IMR-90 (cell line): ENCODE data around the gene ATP12A. TPM values are rescaled to one million over a fixed set of nuclear protein-coding genes. Genes with fewer than 3 reads are reported as not detected.

Experiments used
- ATAC-seq: fragments of 200-7000 bp; cut with Tn5 transposase; 2 replicates; pipeline ENCODE4 v1.9.1; 2020; ENCODE audit warnings: low read depth, mild to moderate bottlenecking, moderate library complexity
- BruUV-seq: library from RNA; stranded (reverse); fragments of 400-500 nt; replicated peaks from 2 replicates; lab custom pipeline; 2021; lab: Mats Ljungman, UMichigan
- CTCF ChIA-PET: fragments of 300-600 bp; formaldehyde crosslinking; extraction: SDS; loops from one replicate; lab custom pipeline; 2021; ENCODE audit warnings: antibody characterized with exemption; lab: Yijun Ruan, JAX
- POLR2A ChIA-PET: fragments of 300-600 bp; sonication (Branson Sonifier 250); formaldehyde crosslinking; loops from one replicate; lab custom pipeline; 2022; ENCODE audit warnings: antibody characterized with exemption; ENCODE audit not compliant: unreplicated experiment; lab: Charles Lee
- DNase-seq: peaks from one replicate; pipeline ENCODE4 v3.0.0; 2013
- H2AFZ ChIP-seq: replicated peaks from 2 replicates; pipeline ENCODE3; 2013; ENCODE audit warnings: low read length, mild to moderate bottlenecking; ENCODE audit not compliant: poor library complexity
- H2AK5ac ChIP-seq: 2 replicates; pipeline ENCODE4 v1.6.1; 2013; ENCODE audit warnings: low read depth, low read length, inconsistent platforms
- H2AK9ac ChIP-seq: replicated peaks from 2 replicates; pipeline ENCODE3; 2013; ENCODE audit warnings: mild to moderate bottlenecking, low read depth, low read length, moderate library complexity; ENCODE audit not compliant: poor library complexity
- H2BK120ac ChIP-seq: 2 replicates; pipeline ENCODE4 v1.6.1; 2013; ENCODE audit warnings: low read depth, low read length, inconsistent platforms
- H2BK15ac ChIP-seq: 3 replicates; pipeline ENCODE4 v1.6.1; 2013; ENCODE audit warnings: low read depth, low read length, inconsistent platforms
- H2BK20ac ChIP-seq: 2 replicates; pipeline ENCODE4 v1.6.1; 2013; ENCODE audit warnings: low read depth, mild to moderate bottlenecking, inconsistent platforms, low read length, moderate library complexity
- H2BK5ac ChIP-seq: 2 replicates; pipeline ENCODE4 v1.6.1; 2013; ENCODE audit warnings: mild to moderate bottlenecking, low read depth, low read length, inconsistent platforms; ENCODE audit not compliant: poor library complexity, severe bottlenecking
- H3K14ac ChIP-seq: replicated peaks from 2 replicates; pipeline ENCODE4 v1.6.1; 2013; ENCODE audit warnings: low read depth, low read length, inconsistent platforms
- H3K18ac ChIP-seq: 2 replicates; pipeline ENCODE4 v1.6.1; 2013; ENCODE audit warnings: low read depth, low read length, control low read depth
- H3K23ac ChIP-seq: 2 replicates; pipeline ENCODE4 v1.6.1; 2013; ENCODE audit warnings: low read depth, low read length, inconsistent platforms
- H3K27ac ChIP-seq: 2 replicates; pipeline ENCODE4 v1.5.1; 2013; ENCODE audit warnings: mild to moderate bottlenecking, control low read depth, low read length; ENCODE audit not compliant: insufficient read depth
- H3K27me3 ChIP-seq: 2 replicates; pipeline ENCODE4 v1.6.1; 2013; ENCODE audit warnings: low read length; ENCODE audit not compliant: control insufficient read depth, insufficient read depth
- H3K36me3 ChIP-seq: 2 replicates; pipeline ENCODE4 v1.6.1; 2013; ENCODE audit warnings: low read length, mixed read lengths; ENCODE audit not compliant: control insufficient read depth, insufficient read depth
- H3K4ac ChIP-seq: 2 replicates; pipeline ENCODE4 v1.6.1; 2013; ENCODE audit warnings: low read depth, low read length, inconsistent platforms
- H3K4me1 ChIP-seq: 2 replicates; pipeline ENCODE4 v1.6.1; 2013; ENCODE audit warnings: low read length, mixed read lengths; ENCODE audit not compliant: control insufficient read depth, insufficient read depth
- H3K4me2 ChIP-seq: 2 replicates; pipeline ENCODE4 v1.6.1; 2013; ENCODE audit warnings: low read depth, mild to moderate bottlenecking, control low read depth, low read length, moderate library complexity
- H3K4me3 ChIP-seq: 2 replicates; pipeline ENCODE4 v1.5.1; 2013; ENCODE audit warnings: low read depth, mild to moderate bottlenecking, control low read depth, low read length, moderate library complexity; ENCODE audit not compliant: insufficient read depth
- H3K56ac ChIP-seq: 2 replicates; pipeline ENCODE4 v1.6.1; 2013; ENCODE audit warnings: low read length, inconsistent platforms; ENCODE audit not compliant: insufficient read depth; ENCODE audit errors: extremely low read depth
- H3K79me1 ChIP-seq, 2 experiments: 2 replicates each; pipeline ENCODE4 v1.6.1; 2013; ENCODE audit warnings: low read length in 2 of 2, inconsistent platforms in 1 of 2, low read depth in 1 of 2
- H3K9ac ChIP-seq: 2 replicates; pipeline ENCODE4 v1.6.1; 2013; ENCODE audit warnings: low read depth, low read length, control low read depth
- H3K9me1 ChIP-seq: 2 replicates; pipeline ENCODE4 v1.6.1; 2013; ENCODE audit warnings: low read length, inconsistent platforms; ENCODE audit not compliant: insufficient read depth
- H3K9me3 ChIP-seq: 2 replicates; pipeline ENCODE4 v1.6.1; 2013; ENCODE audit warnings: low read length; ENCODE audit not compliant: control insufficient read depth, insufficient read depth
- H4K20me1 ChIP-seq: 2 replicates; pipeline ENCODE4 v1.6.1; 2013; ENCODE audit warnings: low read length, inconsistent platforms; ENCODE audit not compliant: insufficient read depth
- H4K5ac ChIP-seq: 2 replicates; pipeline ENCODE4 v1.6.1; 2013; ENCODE audit warnings: mild to moderate bottlenecking, low read depth, low read length, control low read depth
- H4K8ac ChIP-seq, 2 experiments: 2 replicates each; pipeline ENCODE4 v1.6.1; 2013; ENCODE audit warnings: low read depth in 2 of 2, low read length in 2 of 2, control low read depth in 1 of 2, inconsistent platforms in 1 of 2
- H4K91ac ChIP-seq: 2 replicates; pipeline ENCODE4 v1.6.1; 2013; ENCODE audit warnings: low read depth, low read length, inconsistent platforms; ENCODE audit not compliant: insufficient read depth
- BHLHE40 ChIP-seq: fragments of 150-350 bp; IDR thresholded peaks from 2 replicates; pipeline ENCODE4 v1.6.1; 2016; ENCODE audit warnings: mild to moderate bottlenecking, low read depth, low read length
- CEBPB ChIP-seq: IDR thresholded peaks from 2 replicates; pipeline ENCODE4 v1.6.1; 2012; ENCODE audit warnings: low read depth, low read length, improper control_type of control experiment
- CHD1 ChIP-seq: IDR thresholded peaks from 2 replicates; pipeline ENCODE4 v1.6.1; 2012; ENCODE audit warnings: low read depth, low read length, improper control_type of control experiment
- MAFK ChIP-seq: IDR thresholded peaks from 2 replicates; pipeline ENCODE4 v1.6.1; 2012; ENCODE audit warnings: low read depth, low read length, improper control_type of control experiment
- MXI1 ChIP-seq: IDR thresholded peaks from 2 replicates; pipeline ENCODE4 v1.6.1; 2012; ENCODE audit warnings: low read depth, mild to moderate bottlenecking, low read length, moderate library complexity, borderline replicate concordance
- NFE2L2 ChIP-seq: fragments of 150-350 bp; IDR thresholded peaks from 2 replicates; pipeline ENCODE4 v1.6.1; 2016; ENCODE audit warnings: low read depth, mild to moderate bottlenecking, low read length
- RAD21 ChIP-seq: IDR thresholded peaks from 2 replicates; pipeline ENCODE4 v1.6.1; 2012; ENCODE audit warnings: low read length, improper control_type of control experiment
- SMC3 ChIP-seq: fragments of 150-350 bp; IDR thresholded peaks from 2 replicates; pipeline ENCODE4 v1.6.1; 2016; ENCODE audit warnings: low read depth, mild to moderate bottlenecking, antibody characterized with exemption, low read length, moderate library complexity
- WGBS, 2 experiments: methylation state at CpG; one replicate each; pipeline versions ENCODE4 v1.1.5 to v1.1.7; 2013; ENCODE audit warnings: missing lambda C conversion rate in 2 of 2; ENCODE audit not compliant: insufficient read length in 1 of 2; ENCODE audit errors: extremely low coverage in 2 of 2; 5-methylcytosine and 5-hydroxymethylcytosine counted together
- dilution Hi-C: fragments of 300-500 bp; cut with HindIII; formaldehyde crosslinking; loops from one replicate; pipeline ENCODE4 v1.14.3; 2018; ENCODE audit warnings: low sequenced_read_pairs; ENCODE audit not compliant: unreplicated experiment
- in situ Hi-C: fragments of 300-500 bp; cut with MboI; formaldehyde crosslinking; loops from 3 replicates; pipeline ENCODE4 v1.14.3; 2019; ENCODE audit warnings: low sequenced_read_pairs, inconsistent platforms, mixed read lengths
- intact Hi-C: fragments of 100-400 bp; cut with micrococcal nuclease; formaldehyde crosslinking; loops from 2 replicates; pipeline ENCODE4 v1.10.0; 2022
- polyA plus RNA-seq, 3 experiments: library from polyadenylated mRNA; depleted of rRNA; stranded (reverse); fragments of >200 nt; gene quantifications; 2 replicates each; pipeline ENCODE4 v1.2.3, GENCODE V29; 2012; ENCODE audit warnings: low replicate concordance in 1 of 3
- total RNA-seq: library from RNA; depleted of rRNA; stranded (reverse); fragments of >200 nt; gene quantifications from 2 replicates; pipeline ENCODE4 v1.2.3, GENCODE V29; 2012
- TF ChIP-seq, protein P1 (sequence below): conservative IDR thresholded peaks from 2 replicates; pipeline ENCODE4 v1.5.1; 2012; ENCODE audit warnings: mild to moderate bottlenecking, low read depth, low read length, improper control_type of control experiment
- TF ChIP-seq, protein P2 (sequence below): fragments of 150-350 bp; IDR thresholded peaks from 2 replicates; pipeline ENCODE4 v1.6.1; 2017; ENCODE audit warnings: mild to moderate bottlenecking, antibody characterized with exemption, low read length, low read depth
- TF ChIP-seq, protein P3 (sequence below): fragments of 150-350 bp; IDR thresholded peaks from 2 replicates; pipeline ENCODE4 v1.6.1; 2016; ENCODE audit warnings: low read depth, mild to moderate bottlenecking, low read length, moderate library complexity, borderline replicate concordance

Gene ATP12A
- total and polyA plus RNA-seq, 2 of the 4 experiments (the other 2 are of a cell fraction) = not detected

DNA sequence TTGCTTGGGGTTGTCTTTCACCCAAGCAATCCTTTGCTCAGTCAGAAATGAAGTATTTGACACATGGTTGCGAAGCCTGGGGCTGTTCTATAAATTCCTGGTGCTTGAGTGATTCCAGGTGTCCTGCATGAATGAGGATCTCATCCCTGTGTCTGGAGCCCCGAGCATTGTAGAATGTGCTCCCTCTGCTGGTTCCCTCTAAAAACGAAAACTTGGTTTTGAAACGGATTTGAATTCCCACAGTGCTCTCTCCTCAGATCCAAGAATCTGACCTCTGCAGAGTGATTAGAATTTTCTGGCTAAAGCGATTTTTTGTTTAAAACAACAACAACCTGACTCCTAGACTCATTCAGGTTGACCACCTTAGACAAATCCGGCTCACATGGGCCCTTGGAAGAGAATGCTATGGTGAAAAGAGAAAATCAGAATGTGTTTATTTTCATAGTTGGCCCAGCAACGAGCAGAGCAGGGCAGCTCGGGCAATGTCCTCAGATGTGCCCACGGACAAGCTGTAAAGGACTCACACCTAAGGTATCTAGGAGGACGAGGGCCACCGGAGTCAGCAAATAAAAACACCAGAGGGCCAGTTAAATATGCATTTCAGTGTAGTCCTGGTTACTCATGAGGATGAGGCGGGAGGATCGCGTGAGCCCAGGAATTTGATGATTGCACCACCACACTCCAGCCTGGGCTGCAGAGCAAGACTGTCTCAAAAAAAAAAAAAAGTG, 8.7 kb upstream of the ATP12A start:
- no peak overlapping the region for H3K4ac ChIP-seq
- ChIA-PET POLR2A (interaction anchor here (0.6 kb wide), 1 partner anchor 17 kb away, joined by 4 read pairs; no protein-coding TSS in a partner anchor), CTCF (interaction anchor here (0.5 to 2.4 kb wide), 5 partner anchors 11 to 646 kb away, joined by 3 to 6 read pairs (median 3); no protein-coding TSS in a partner anchor)
- H2AFZ ChIP-seq = peak overlapping the region; percentile 61
- no peaks in the 10 kb centered on the region for H3K36me3 ChIP-seq
- no TSS peak for BruUV-seq
- intact Hi-C loops = loop anchor here (1.0 kb wide), 1 partner anchor 91 kb away; no protein-coding TSS in a partner anchor
- H2BK15ac ChIP-seq = no peak overlapping the region
- DNase-seq = peak; percentile 72
- peak overlapping the region; percentile 4; the same call in 1 of the 2 replicates for H3K27ac ChIP-seq
- no peak overlapping the region for H2AK9ac ChIP-seq
- no peaks in the 10 kb centered on the region for H3K9me3 ChIP-seq
- no peak overlapping the region for H3K9ac ChIP-seq
- TF ChIP-seq, protein P1, sequence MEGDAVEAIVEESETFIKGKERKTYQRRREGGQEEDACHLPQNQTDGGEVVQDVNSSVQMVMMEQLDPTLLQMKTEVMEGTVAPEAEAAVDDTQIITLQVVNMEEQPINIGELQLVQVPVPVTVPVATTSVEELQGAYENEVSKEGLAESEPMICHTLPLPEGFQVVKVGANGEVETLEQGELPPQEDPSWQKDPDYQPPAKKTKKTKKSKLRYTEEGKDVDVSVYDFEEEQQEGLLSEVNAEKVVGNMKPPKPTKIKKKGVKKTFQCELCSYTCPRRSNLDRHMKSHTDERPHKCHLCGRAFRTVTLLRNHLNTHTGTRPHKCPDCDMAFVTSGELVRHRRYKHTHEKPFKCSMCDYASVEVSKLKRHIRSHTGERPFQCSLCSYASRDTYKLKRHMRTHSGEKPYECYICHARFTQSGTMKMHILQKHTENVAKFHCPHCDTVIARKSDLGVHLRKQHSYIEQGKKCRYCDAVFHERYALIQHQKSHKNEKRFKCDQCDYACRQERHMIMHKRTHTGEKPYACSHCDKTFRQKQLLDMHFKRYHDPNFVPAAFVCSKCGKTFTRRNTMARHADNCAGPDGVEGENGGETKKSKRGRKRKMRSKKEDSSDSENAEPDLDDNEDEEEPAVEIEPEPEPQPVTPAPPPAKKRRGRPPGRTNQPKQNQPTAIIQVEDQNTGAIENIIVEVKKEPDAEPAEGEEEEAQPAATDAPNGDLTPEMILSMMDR = peak; percentile 70
- peak; percentile 56; the same call in 1 of the 2 replicates for TF ChIP-seq SMC3
- TF ChIP-seq CHD1 = no peak
- peak; percentile 44; the same call in 1 of the 2 replicates for TF ChIP-seq MAFK
- TF ChIP-seq MXI1 = no peak
- TF ChIP-seq, protein P2, sequence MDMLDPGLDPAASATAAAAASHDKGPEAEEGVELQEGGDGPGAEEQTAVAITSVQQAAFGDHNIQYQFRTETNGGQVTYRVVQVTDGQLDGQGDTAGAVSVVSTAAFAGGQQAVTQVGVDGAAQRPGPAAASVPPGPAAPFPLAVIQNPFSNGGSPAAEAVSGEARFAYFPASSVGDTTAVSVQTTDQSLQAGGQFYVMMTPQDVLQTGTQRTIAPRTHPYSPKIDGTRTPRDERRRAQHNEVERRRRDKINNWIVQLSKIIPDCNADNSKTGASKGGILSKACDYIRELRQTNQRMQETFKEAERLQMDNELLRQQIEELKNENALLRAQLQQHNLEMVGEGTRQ = no peak
- no peak for TF ChIP-seq NFE2L2
- TF ChIP-seq BHLHE40 = peak; percentile 95
- TF ChIP-seq, protein P3, sequence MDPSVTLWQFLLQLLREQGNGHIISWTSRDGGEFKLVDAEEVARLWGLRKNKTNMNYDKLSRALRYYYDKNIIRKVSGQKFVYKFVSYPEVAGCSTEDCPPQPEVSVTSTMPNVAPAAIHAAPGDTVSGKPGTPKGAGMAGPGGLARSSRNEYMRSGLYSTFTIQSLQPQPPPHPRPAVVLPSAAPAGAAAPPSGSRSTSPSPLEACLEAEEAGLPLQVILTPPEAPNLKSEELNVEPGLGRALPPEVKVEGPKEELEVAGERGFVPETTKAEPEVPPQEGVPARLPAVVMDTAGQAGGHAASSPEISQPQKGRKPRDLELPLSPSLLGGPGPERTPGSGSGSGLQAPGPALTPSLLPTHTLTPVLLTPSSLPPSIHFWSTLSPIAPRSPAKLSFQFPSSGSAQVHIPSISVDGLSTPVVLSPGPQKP = no peak
- TF ChIP-seq RAD21 = peak; percentile 47
- TF ChIP-seq CEBPB = peak; percentile 92
- H4K20me1 ChIP-seq = no peaks in the 10 kb centered on the region
- in situ Hi-C loops = no loop called here
- no peak overlapping the region for H3K14ac ChIP-seq
- no peak overlapping the region for H2BK120ac ChIP-seq
- no peak overlapping the region for H3K18ac ChIP-seq
- 29% methylated on average over 1 of the region's 14 CpGs; no CpG with 5 or more reads in 1 of the 2 experiments for WGBS, 2 experiments
- peaks cover 17% of the 10 kb centered on the region for H3K27me3 ChIP-seq
- no peak overlapping the region for H2BK20ac ChIP-seq
- no peak overlapping the region for H3K23ac ChIP-seq
- H2BK5ac ChIP-seq = no peak overlapping the region
- no peak overlapping the region for H4K5ac ChIP-seq
- no peak overlapping the region for H3K56ac ChIP-seq
- no peaks in the 10 kb centered on the region for H3K9me1 ChIP-seq
- no peaks in the 10 kb centered on the region for H3K4me1 ChIP-seq
- dilution Hi-C loops = no loop called here
- H3K4me3 ChIP-seq = no peak overlapping the region
- ATAC-seq = peak; percentile 92
- 0 out of 4 replicates have a peak overlapping the region, but pooled peaks of 1 of the 2 experiments have one; percentile 27 for H4K8ac ChIP-seq
- H2AK5ac ChIP-seq = no peak overlapping the region
- H3K4me2 ChIP-seq = peak overlapping the region; percentile 62
- no peak overlapping the region for H4K91ac ChIP-seq
- no peaks in the 10 kb centered on the region for H3K79me1 ChIP-seq
